Heart right ventricle (tissue), 16 donors: ENCODE results near the gene OTULIN. TPM values are rescaled to one million over a fixed set of nuclear protein-coding genes. Genes with fewer than 3 reads are reported as not detected.

Source experiments
- ATAC-seq, 8 donors: fragments of 200-7000 bp; cut with Tn5 transposase; one replicate each; pipeline ENCODE4 v1.9.1; 2020; ENCODE audit warnings: mild to moderate bottlenecking in 8 of 8, moderate library complexity in 8 of 8, moderate number of reproducible peaks in 1 of 8
- DNase-seq, 2 donors: peaks; one replicate each; pipeline ENCODE4 v3.0.0-alpha.2; 2020
- H3K27ac ChIP-seq, 10 donors: fragments of 200-600 bp; sonication (generic) in 2 of 10; one replicate each; pipeline versions ENCODE4 v1.5.0 to v1.8.0; 2020 to 2022; ENCODE audit warnings: mild to moderate bottlenecking in 3 of 10
- H3K27me3 ChIP-seq, 7 donors: fragments of 200-600 bp; one replicate each; pipeline ENCODE4 v1.8.0; 2021 to 2022; ENCODE audit warnings: mild to moderate bottlenecking in 2 of 7
- H3K36me3 ChIP-seq, 9 donors: fragments of 200-600 bp; sonication (generic) in 1 of 9; one replicate each; pipeline versions ENCODE4 v1.5.0 to v1.8.0; 2020 to 2022; ENCODE audit warnings: mild to moderate bottlenecking in 2 of 9
- H3K4me1 ChIP-seq, 9 donors: fragments of 200-600 bp; sonication (generic) in 1 of 9; one replicate each; pipeline versions ENCODE4 v1.5.0 to v1.8.0; 2020 to 2022; ENCODE audit warnings: mild to moderate bottlenecking in 4 of 9
- H3K4me3 ChIP-seq, 10 donors: fragments of 200-600 bp; sonication (generic) in 2 of 10; one replicate each; pipeline versions ENCODE4 v1.5.0 to v1.8.0; 2020 to 2022; ENCODE audit warnings: mild to moderate bottlenecking in 7 of 10, moderate library complexity in 2 of 10
- H3K9me3 ChIP-seq, 11 donors: fragments of 200-600 bp in 10 of 11; sonication (generic) in 2 of 11; one replicate each; pipeline versions ENCODE4 v1.5.0 to v1.8.0; 2013 to 2022; ENCODE audit warnings: mild to moderate bottlenecking in 2 of 11, control low read depth in 1 of 11, moderate library complexity in 1 of 11
- WGBS, 2 donors: extraction: QIAGEN DNeasy Blood & Tissue Kit; methylation state at CpG; one replicate each; pipeline ENCODE4 v1.1.7; 2013; ENCODE audit warnings: inconsistent platforms in 1 of 2; 5-methylcytosine and 5-hydroxymethylcytosine counted together
- intact Hi-C, 10 donors: fragments of 100-400 bp; cut with DNase I; formaldehyde crosslinking; loops; one replicate each; pipeline versions ENCODE4 v1.11.1 to v1.14.2; 2022
- polyA plus RNA-seq, 2 donors: library from polyadenylated mRNA; stranded (reverse); fragments of 200-250 nt; gene quantifications; one replicate each; pipeline ENCODE4 v1.2.3, GENCODE V29; 2013
- total RNA-seq, 10 donors: library from RNA; stranded (reverse); fragmentation: NEBNext Ultra II Directional in 3 of 10; extraction: Animal tissue kit (Norgen Biotek cat#: 25700) in 3 of 10; gene quantifications; one replicate each; pipeline versions ENCODE4 v1.2.1 to v1.2.4, GENCODE V29; 2021 to 2023
- TF ChIP-seq, protein P1 (sequence below), 9 donors: fragments of 200-600 bp; sonication (generic) in 2 of 9; IDR thresholded peaks; one replicate each; pipeline versions ENCODE4 v1.5.0 to v1.8.0; 2021 to 2022; ENCODE audit warnings: antibody characterized with exemption in 9 of 9, mild to moderate bottlenecking in 5 of 9, moderate library complexity in 1 of 9
- donor health status: Arrhythmogenic right ventricular cardiomyopathy.
- donor health status: ischemic (EF 13 %, LVEDD 7.1; RV severe dilation, severe dysfunction).
- donor health status: healthy with polysubstance abuse.
- donor health status: DM: no; HTN: yes; CAD: no.
- donor health status: DM: no; HTN: no; CAD: no.
- donor health status: ischemic (EF 25% LVEDD 6.9; RV normal size, moderate dysfunction).
- donor health status: ischemic (EF 25% LVEDD 5.7; RV mildly dilated, moderate dysfunction).
- donor health status: healthy.
- donor health status: DM: yes; HTN: yes; CAD: no.
- donor health status: Ischemic cardiomyopathy.
- donor health status: ischemic (EF 35%, LVEDD 5.7; RV mildly dilated, moderate dysfunction).
- donor health status: nonischemic (EF 11% LVEDD 7.7; RV severe dilation, severe dysfunction).
- donor health status: DM: yes; HTN: yes; CAD: no.
- donor health status: PGD.
- donor health status: ischemic (EF 29% LVEDD 5.4; RV normal size, mild dysfunction).
- donor health status: nonischemic (EF 23%, LVEDD 6.1; RV moderate dilation, normal function).

The OTULIN gene
- total and polyA plus RNA-seq, 12 donors: 4.4 to 35.1 (median 24.6) TPM

DNA sequence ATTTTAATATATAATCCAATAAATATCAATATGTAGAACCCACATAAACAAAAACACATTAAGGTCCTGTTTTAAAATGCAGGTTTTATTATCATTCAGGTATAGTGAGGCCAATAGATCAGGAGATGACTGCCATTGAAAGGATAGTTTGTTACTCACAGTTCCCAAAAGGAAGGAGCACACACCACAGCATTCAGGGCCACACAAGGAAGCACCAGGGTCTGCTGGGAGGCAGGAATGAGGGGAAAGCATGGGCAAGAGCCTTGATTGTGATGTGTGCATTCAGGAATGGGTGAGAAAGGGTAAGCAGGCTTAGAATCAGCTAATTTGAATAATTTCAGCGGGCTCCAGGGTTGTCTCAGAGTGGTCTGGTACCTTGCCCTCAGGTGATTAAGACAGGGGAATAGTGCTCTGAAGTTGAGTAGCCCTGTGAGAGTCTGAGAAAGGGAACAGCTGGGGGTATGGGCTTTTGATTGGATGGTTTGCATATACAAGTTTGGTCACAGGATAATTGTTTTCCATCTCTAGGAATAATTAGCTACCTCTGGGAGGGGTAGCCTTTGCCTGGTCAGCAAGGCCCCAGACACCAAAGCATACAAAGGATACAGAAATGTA lies 19.8 kb upstream of the OTULIN start:
- H3K9me3 ChIP-seq: peaks cover 0 to 3% (median 0%) of the 10 kb centered on the region in 11 donors
- H3K36me3 ChIP-seq: no peaks in the 10 kb centered on the region
- ATAC-seq (no peak), DNase-seq (no peak)
- WGBS, 2 donors: 72 to 94% methylated on average over 1 of the region's 1 CpG
- H3K4me1 ChIP-seq: peaks cover 0 to 5% (median 0%) of the 10 kb centered on the region in 9 donors
- intact Hi-C loops: loop anchor here in 9 of 10 donors (5.0 to 10.0 kb wide), 11 partner anchors 140 to 660 kb away; no protein-coding TSS in a partner anchor
- H3K4me3 ChIP-seq: no peak overlapping the region
- H3K27me3 ChIP-seq: peaks cover 0 to 25% (median 6%) of the 10 kb centered on the region in 7 donors
- H3K27ac ChIP-seq: no peak overlapping the region
- TF ChIP-seq, protein P1, sequence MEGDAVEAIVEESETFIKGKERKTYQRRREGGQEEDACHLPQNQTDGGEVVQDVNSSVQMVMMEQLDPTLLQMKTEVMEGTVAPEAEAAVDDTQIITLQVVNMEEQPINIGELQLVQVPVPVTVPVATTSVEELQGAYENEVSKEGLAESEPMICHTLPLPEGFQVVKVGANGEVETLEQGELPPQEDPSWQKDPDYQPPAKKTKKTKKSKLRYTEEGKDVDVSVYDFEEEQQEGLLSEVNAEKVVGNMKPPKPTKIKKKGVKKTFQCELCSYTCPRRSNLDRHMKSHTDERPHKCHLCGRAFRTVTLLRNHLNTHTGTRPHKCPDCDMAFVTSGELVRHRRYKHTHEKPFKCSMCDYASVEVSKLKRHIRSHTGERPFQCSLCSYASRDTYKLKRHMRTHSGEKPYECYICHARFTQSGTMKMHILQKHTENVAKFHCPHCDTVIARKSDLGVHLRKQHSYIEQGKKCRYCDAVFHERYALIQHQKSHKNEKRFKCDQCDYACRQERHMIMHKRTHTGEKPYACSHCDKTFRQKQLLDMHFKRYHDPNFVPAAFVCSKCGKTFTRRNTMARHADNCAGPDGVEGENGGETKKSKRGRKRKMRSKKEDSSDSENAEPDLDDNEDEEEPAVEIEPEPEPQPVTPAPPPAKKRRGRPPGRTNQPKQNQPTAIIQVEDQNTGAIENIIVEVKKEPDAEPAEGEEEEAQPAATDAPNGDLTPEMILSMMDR (IDR thresholded peaks at IDR 0.05): no peak

DNA sequence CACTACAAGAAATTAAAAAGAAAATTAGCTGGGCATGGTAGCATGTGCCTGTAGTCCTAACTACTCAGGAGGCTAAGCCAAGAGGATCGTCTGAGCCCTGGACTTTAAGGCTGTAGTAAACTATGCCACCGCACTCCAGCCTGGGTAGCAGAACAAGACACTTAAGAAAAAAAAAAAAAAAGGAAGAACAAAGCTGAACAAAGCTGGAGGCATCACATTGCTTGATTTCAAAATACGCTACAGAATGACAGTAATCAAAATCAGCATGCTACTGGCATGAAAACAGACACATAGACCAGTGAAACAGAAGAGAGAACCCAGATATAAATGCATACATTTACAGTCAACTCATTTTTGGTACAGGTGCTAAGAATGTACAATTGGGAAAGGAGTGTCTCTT lies 14.5 kb upstream of the OTULIN start:
- 86 to 89% methylated on average over 3 of the region's 3 CpGs for WGBS, 2 donors
- H3K27ac ChIP-seq: no peak overlapping the region
- ATAC-seq: no peak
- H3K27me3 ChIP-seq: peaks cover 0 to 15% (median 0%) of the 10 kb centered on the region in 7 donors
- H3K4me1 ChIP-seq: peaks cover 0 to 5% (median 0%) of the 10 kb centered on the region in 9 donors
- H3K36me3 ChIP-seq: no peaks in the 10 kb centered on the region
- DNase-seq: no peak
- peaks cover 0 to 3% (median 0%) of the 10 kb centered on the region in 11 donors for H3K9me3 ChIP-seq
- TF ChIP-seq, protein P1 (IDR thresholded peaks at IDR 0.05): no peak
- intact Hi-C loops: loop anchor here in 1 of 10 donors (10.0 kb wide), 1 partner anchor 255 kb away; no protein-coding TSS in a partner anchor
- no peak overlapping the region for H3K4me3 ChIP-seq

DNA sequence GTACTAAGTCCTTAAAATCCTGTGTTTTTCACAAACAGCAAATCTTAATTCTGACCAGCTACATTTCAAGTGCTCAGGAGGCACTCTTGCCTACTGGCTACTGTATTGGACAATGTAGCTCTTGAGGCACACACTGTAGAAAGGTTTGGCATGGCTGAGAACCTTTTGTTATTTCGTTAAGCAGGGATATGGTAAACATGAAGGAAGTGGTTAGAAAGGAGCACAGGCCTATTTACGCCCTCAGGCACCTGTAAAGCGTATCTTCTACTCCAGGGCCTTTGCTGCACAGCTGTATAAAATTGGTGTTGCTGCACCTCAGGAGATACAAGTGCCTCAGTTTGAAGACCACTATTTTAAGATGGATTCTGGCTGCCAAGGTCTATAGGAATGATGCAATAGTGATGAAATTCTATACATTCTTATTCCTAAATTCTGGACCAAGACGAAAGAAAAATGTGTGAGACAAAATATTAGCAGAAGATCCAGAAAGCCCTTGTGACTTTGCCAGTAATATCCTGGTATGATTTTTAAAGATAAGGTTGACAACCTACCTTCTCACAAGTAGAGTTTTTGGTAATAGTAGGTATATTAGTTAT lies 9.3 kb upstream of the OTULIN start:
- DNase-seq: no peak
- intact Hi-C loops: loop anchor here in 1 of 10 donors (10.0 kb wide), 1 partner anchor 260 kb away; no protein-coding TSS in a partner anchor
- WGBS, 2 donors: 62 to 63% methylated on average over 4 of the region's 4 CpGs

DNA sequence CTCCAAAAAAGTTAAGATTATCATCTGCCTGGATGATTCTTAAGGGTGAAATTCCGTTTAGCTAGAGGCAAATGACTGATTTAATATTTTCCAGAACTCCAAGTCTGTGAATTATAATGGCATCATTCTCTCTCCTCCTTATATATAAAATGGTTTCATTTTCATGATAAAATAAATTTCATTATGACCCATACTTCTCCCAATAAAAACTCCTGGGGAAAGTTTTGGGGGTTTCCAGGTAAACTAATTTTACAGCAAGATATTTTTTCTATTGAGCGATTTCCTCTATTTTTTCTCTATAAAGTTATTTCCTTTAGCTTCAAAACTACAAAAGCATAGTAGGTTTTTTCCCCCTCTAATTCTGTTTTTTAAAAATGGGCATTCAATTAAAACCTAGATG lies 7.6 kb upstream of the OTULIN start:
- 62 to 64% methylated on average over 2 of the region's 2 CpGs for WGBS, 2 donors
- no peak for ATAC-seq
- intact Hi-C loops: loop anchor here in 1 of 10 donors (10.0 kb wide), 1 partner anchor 262 kb away; no protein-coding TSS in a partner anchor
- H3K27me3 ChIP-seq: peaks cover 0 to 4% (median 0%) of the 10 kb centered on the region in 7 donors
- H3K9me3 ChIP-seq: no peaks in the 10 kb centered on the region
- no peaks in the 10 kb centered on the region for H3K36me3 ChIP-seq
- TF ChIP-seq, protein P1 (IDR thresholded peaks at IDR 0.05): no peak
- H3K27ac ChIP-seq: no peak overlapping the region
- no peaks in the 10 kb centered on the region for H3K4me1 ChIP-seq
- no peak overlapping the region for H3K4me3 ChIP-seq
- DNase-seq: no peak

More for the DNA sequence above, 9.3 kb upstream of the OTULIN start:
- Histone ChIP-seq H3K4me1 (no peaks in the 10 kb centered on the region), H3K27ac (no peak overlapping the region), H3K27me3 (peaks cover 0 to 4% (median 0%) of the 10 kb centered on the region in 7 donors), H3K9me3 (no peaks in the 10 kb centered on the region), H3K4me3 (no peak overlapping the region), H3K36me3 (no peaks in the 10 kb centered on the region)
- TF ChIP-seq, protein P1 (IDR thresholded peaks at IDR 0.05): no peak
- no peak for ATAC-seq
